H9 (cell line): Measurements from ENCODE around the gene SMIM20. TPM values are rescaled to one million over a fixed set of nuclear protein-coding genes. Genes with fewer than 3 reads are reported as not detected.

Source experiments
- DNase-seq: peaks from one replicate; pipeline ENCODE4 v3.0.0-alpha.2; 2017
- H2AFZ ChIP-seq: one replicate; pipeline ENCODE4 v1.6.1; 2013; ENCODE audit warnings: mild to moderate bottlenecking, low read length, control low read depth, moderate library complexity
- H2AK5ac ChIP-seq: 2 replicates; pipeline ENCODE4 v1.6.1; 2013; ENCODE audit warnings: low read length, control low read depth, mixed read lengths; ENCODE audit not compliant: insufficient read length
- H2BK120ac ChIP-seq: one replicate; pipeline ENCODE4 v1.6.1; 2013; ENCODE audit warnings: low read depth, mild to moderate bottlenecking, low read length, control low read depth, inconsistent platforms; ENCODE audit not compliant: poor library complexity, severe bottlenecking
- H2BK12ac ChIP-seq: 2 replicates; pipeline ENCODE4 v1.6.1; 2013; ENCODE audit warnings: low read length, control low read depth, mixed read lengths, low read depth; ENCODE audit not compliant: insufficient read length
- H2BK15ac ChIP-seq: 2 replicates; pipeline ENCODE4 v1.6.1; 2013; ENCODE audit warnings: low read depth, low read length, control low read depth
- H2BK20ac ChIP-seq: one replicate; pipeline ENCODE4 v1.6.1; 2013; ENCODE audit warnings: low read depth, mild to moderate bottlenecking, low read length, control low read depth, inconsistent platforms; ENCODE audit not compliant: poor library complexity, severe bottlenecking
- H2BK5ac ChIP-seq: 2 replicates; pipeline ENCODE4 v1.6.1; 2013; ENCODE audit warnings: low read length, control low read depth, mixed read lengths; ENCODE audit not compliant: insufficient read length
- H3K14ac ChIP-seq: 2 replicates; pipeline ENCODE4 v1.6.1; 2013; ENCODE audit warnings: low read length, control low read depth; ENCODE audit not compliant: insufficient read depth
- H3K18ac ChIP-seq: 2 replicates; pipeline ENCODE4 v1.6.1; 2013; ENCODE audit warnings: low read depth, mild to moderate bottlenecking, mixed read lengths, low read length, control low read depth; ENCODE audit not compliant: insufficient read length
- H3K23ac ChIP-seq: 2 replicates; pipeline ENCODE4 v1.6.1; 2013; ENCODE audit warnings: low read length, control low read depth, mixed read lengths, low read depth; ENCODE audit not compliant: insufficient read length
- H3K23me2 ChIP-seq: 2 replicates; pipeline ENCODE4 v1.6.1; 2013; ENCODE audit warnings: low read depth, mild to moderate bottlenecking, mixed read lengths, low read length, control low read depth; ENCODE audit not compliant: insufficient read length, poor library complexity, severe bottlenecking
- H3K27ac ChIP-seq: 2 replicates; pipeline ENCODE4 v1.5.1; 2013; ENCODE audit warnings: low read length, control low read depth, mixed read lengths, low read depth; ENCODE audit not compliant: insufficient read length
- H3K27me3 ChIP-seq: 2 replicates; pipeline ENCODE4 v1.6.1; 2013; ENCODE audit warnings: low read length, control low read depth, inconsistent platforms; ENCODE audit not compliant: insufficient read depth
- H3K4ac ChIP-seq: 2 replicates; pipeline ENCODE4 v1.6.1; 2013; ENCODE audit warnings: low read depth, mild to moderate bottlenecking, control low read depth, inconsistent platforms, low read length, moderate library complexity
- H3K4me1 ChIP-seq: 2 replicates; pipeline ENCODE4 v1.6.1; 2013; ENCODE audit warnings: low read length, control low read depth, inconsistent platforms; ENCODE audit not compliant: insufficient read depth
- H3K4me2 ChIP-seq: 2 replicates; pipeline ENCODE4 v1.6.1; 2013; ENCODE audit warnings: low read length, control low read depth, mixed read lengths; ENCODE audit not compliant: insufficient read length, insufficient read depth
- H3K56ac ChIP-seq: 2 replicates; pipeline ENCODE4 v1.6.1; 2013; ENCODE audit warnings: low read depth, mild to moderate bottlenecking, mixed read lengths, low read length, control low read depth; ENCODE audit not compliant: insufficient read length
- H3K79me1 ChIP-seq: 2 replicates; pipeline ENCODE4 v1.6.1; 2013; ENCODE audit warnings: low read depth, mild to moderate bottlenecking, moderate library complexity, low read length, control low read depth, inconsistent platforms; ENCODE audit not compliant: insufficient read depth, poor library complexity, severe bottlenecking
- H3K79me2 ChIP-seq: 2 replicates; pipeline ENCODE4 v1.6.1; 2013; ENCODE audit warnings: low read length, control low read depth, inconsistent platforms; ENCODE audit not compliant: insufficient read depth
- H3K9ac ChIP-seq: 2 replicates; pipeline ENCODE4 v1.6.1; 2013; ENCODE audit warnings: low read length, control low read depth, mixed read lengths; ENCODE audit not compliant: insufficient read length; ENCODE audit errors: extremely low read depth
- H3K9me3 ChIP-seq: one replicate; pipeline ENCODE4 v1.6.1; 2013; ENCODE audit warnings: low read depth, low read length, inconsistent platforms; ENCODE audit not compliant: control insufficient read depth
- H3T11ph ChIP-seq: one replicate; pipeline ENCODE4 v1.6.1; 2013; ENCODE audit warnings: mild to moderate bottlenecking, low read length, control low read depth, inconsistent platforms
- H4K20me1 ChIP-seq: one replicate; pipeline ENCODE4 v1.6.1; 2013; ENCODE audit not compliant: control insufficient read depth, insufficient read length, insufficient read depth
- H4K5ac ChIP-seq: 2 replicates; pipeline ENCODE4 v1.6.1; 2013; ENCODE audit warnings: low read depth, mild to moderate bottlenecking, mixed read lengths, low read length, control low read depth; ENCODE audit not compliant: insufficient read length
- H4K8ac ChIP-seq: replicated peaks from 2 replicates; pipeline ENCODE4 v1.6.1; 2013; ENCODE audit warnings: low read length, control low read depth, mixed read lengths, low read depth; ENCODE audit not compliant: insufficient read length
- H4K91ac ChIP-seq: 2 replicates; pipeline ENCODE4 v1.6.1; 2013; ENCODE audit warnings: low read depth, mild to moderate bottlenecking, moderate library complexity, mixed read lengths, low read length, control low read depth; ENCODE audit not compliant: insufficient read length
- H3K27ac Mint-ChIP-seq, 3 experiments: 2 replicates in 2 of 3; 3 replicates in 1 of 3; pipeline ENCODE4 v1.8.0; 2020 to 2021; ENCODE audit warnings: mixed read lengths in 3 of 3, mild to moderate bottlenecking in 1 of 3, moderate library complexity in 1 of 3
- H3K27me3 Mint-ChIP-seq: 2 replicates; pipeline ENCODE4 v1.8.0; 2021; ENCODE audit warnings: low read depth, mild to moderate bottlenecking, moderate library complexity, mixed read lengths
- H3K36me3 Mint-ChIP-seq, 3 experiments: 2 replicates in 2 of 3; 3 replicates in 1 of 3; pipeline ENCODE4 v1.8.0; 2020 to 2021; ENCODE audit warnings: low read depth in 3 of 3, mixed read lengths in 3 of 3; ENCODE audit not compliant: insufficient read depth in 1 of 3
- H3K4me1 Mint-ChIP-seq, 2 experiments: 2 replicates each; pipeline ENCODE4 v1.8.0; 2020; ENCODE audit warnings: mixed read lengths in 2 of 2
- H3K4me3 Mint-ChIP-seq, 2 experiments: 2 replicates in 1 of 2; 3 replicates in 1 of 2; pipeline ENCODE4 v1.8.0; 2020 to 2021; ENCODE audit warnings: mild to moderate bottlenecking in 2 of 2, mixed read lengths in 2 of 2, moderate library complexity in 1 of 2
- H3K9me3 Mint-ChIP-seq, 2 experiments: 2 replicates in 1 of 2; 3 replicates in 1 of 2; pipeline ENCODE4 v1.8.0; 2020; ENCODE audit warnings: mild to moderate bottlenecking in 2 of 2, mixed read lengths in 2 of 2, moderate library complexity in 1 of 2
- WGBS: extraction: QIAGEN DNeasy Blood & Tissue Kit; methylation state at CpG from one replicate; pipeline ENCODE4 v1.1.7; 2013; ENCODE audit warnings: missing lambda C conversion rate, low lambda C conversion rate, mixed read lengths; ENCODE audit not compliant: insufficient read length; ENCODE audit errors: extremely low coverage; 5-methylcytosine and 5-hydroxymethylcytosine counted together
- total RNA-seq: library from RNA; stranded (reverse); gene quantifications from 2 replicates; pipeline ENCODE4 v1.2.1, GENCODE V29; 2021
- TF ChIP-seq, protein P1 (sequence below): fragments of 200-600 bp; sonication (generic); conservative IDR thresholded peaks from 3 replicates; pipeline ENCODE4 v1.8.0; 2021; ENCODE audit warnings: antibody characterized with exemption, mild to moderate bottlenecking

Gene SMIM20
- total RNA-seq, 1 experiment from 2014 or later: 40.2 TPM

DNA sequence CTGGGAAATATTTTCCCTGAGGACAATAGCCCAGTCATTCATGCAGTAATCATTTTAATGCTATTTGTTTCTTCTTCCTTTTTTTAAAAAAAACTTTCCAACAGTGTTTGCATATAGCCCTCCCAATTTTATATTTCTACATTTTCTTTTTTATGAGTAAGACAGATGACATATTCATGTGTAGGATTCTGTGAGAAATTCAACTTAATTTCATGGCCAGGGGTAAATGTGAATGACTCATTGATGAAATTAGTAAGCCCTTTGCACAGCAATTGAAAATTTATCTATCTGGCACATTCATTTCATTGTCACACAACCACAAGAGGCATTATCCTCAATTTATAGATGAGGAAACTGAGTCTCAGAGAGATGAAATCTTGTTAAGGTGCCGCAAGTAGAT lies 13.7 kb upstream of the SMIM20 start:
- no peak overlapping the region for H3K4me3 Mint-ChIP-seq
- H3K4me1 Mint-ChIP-seq: peaks cover 9 to 13% of the 10 kb centered on the region in 2 experiments
- WGBS: no CpG with 5 or more reads among the region's 1 CpG

More for the DNA sequence above, 13.7 kb upstream of the SMIM20 start:
- no peak overlapping the region for H2BK15ac ChIP-seq
- H4K91ac ChIP-seq: no peak overlapping the region
- H4K5ac ChIP-seq: no peak overlapping the region
- H3K4ac ChIP-seq: no peak overlapping the region
- no peak overlapping the region for H3T11ph ChIP-seq
- no peaks in the 10 kb centered on the region for H3K23me2 ChIP-seq
- no peak overlapping the region for H2AK5ac ChIP-seq
- no peak overlapping the region for H3K14ac ChIP-seq
- H3K9me3 ChIP-seq: no peaks in the 10 kb centered on the region
- no peak overlapping the region for H3K27ac Mint-ChIP-seq
- no peak overlapping the region for H2BK20ac ChIP-seq
- H2BK120ac ChIP-seq: no peak overlapping the region
- H3K56ac ChIP-seq: no peak overlapping the region
- no peaks in the 10 kb centered on the region for H3K36me3 Mint-ChIP-seq
- no peaks in the 10 kb centered on the region for H3K4me1 ChIP-seq
- TF ChIP-seq, protein P1, sequence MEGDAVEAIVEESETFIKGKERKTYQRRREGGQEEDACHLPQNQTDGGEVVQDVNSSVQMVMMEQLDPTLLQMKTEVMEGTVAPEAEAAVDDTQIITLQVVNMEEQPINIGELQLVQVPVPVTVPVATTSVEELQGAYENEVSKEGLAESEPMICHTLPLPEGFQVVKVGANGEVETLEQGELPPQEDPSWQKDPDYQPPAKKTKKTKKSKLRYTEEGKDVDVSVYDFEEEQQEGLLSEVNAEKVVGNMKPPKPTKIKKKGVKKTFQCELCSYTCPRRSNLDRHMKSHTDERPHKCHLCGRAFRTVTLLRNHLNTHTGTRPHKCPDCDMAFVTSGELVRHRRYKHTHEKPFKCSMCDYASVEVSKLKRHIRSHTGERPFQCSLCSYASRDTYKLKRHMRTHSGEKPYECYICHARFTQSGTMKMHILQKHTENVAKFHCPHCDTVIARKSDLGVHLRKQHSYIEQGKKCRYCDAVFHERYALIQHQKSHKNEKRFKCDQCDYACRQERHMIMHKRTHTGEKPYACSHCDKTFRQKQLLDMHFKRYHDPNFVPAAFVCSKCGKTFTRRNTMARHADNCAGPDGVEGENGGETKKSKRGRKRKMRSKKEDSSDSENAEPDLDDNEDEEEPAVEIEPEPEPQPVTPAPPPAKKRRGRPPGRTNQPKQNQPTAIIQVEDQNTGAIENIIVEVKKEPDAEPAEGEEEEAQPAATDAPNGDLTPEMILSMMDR: no peak
- H3K27ac ChIP-seq: no peak overlapping the region
- H2BK12ac ChIP-seq: no peak overlapping the region
- no peak overlapping the region for H3K18ac ChIP-seq
- H2AFZ ChIP-seq: no peak overlapping the region
- no peaks in the 10 kb centered on the region for H3K27me3 ChIP-seq
- DNase-seq: no peak
- H3K9ac ChIP-seq: no peak overlapping the region
- H4K20me1 ChIP-seq: no peaks in the 10 kb centered on the region
- no peak overlapping the region for H3K23ac ChIP-seq
- no peak overlapping the region for H2BK5ac ChIP-seq
- no peaks in the 10 kb centered on the region; the same call in 1 of the 2 replicates for H3K27me3 Mint-ChIP-seq
- no peaks in the 10 kb centered on the region for H3K79me2 ChIP-seq
- no peaks in the 10 kb centered on the region for H3K9me3 Mint-ChIP-seq
- H3K4me2 ChIP-seq: no peak overlapping the region
- H3K79me1 ChIP-seq: no peaks in the 10 kb centered on the region
- no peak overlapping the region for H4K8ac ChIP-seq
